Measurements from ENCODE around the gene DCPS. TPM values are rescaled to one million over a fixed set of nuclear protein-coding genes. Genes with fewer than 3 reads are reported as not detected.

The DCPS gene
- total RNA-seq (2014; rRNA removed; shearing (Covaris generic)): 88.9 and 93.1 TPM in 2 replicates

DNA sequence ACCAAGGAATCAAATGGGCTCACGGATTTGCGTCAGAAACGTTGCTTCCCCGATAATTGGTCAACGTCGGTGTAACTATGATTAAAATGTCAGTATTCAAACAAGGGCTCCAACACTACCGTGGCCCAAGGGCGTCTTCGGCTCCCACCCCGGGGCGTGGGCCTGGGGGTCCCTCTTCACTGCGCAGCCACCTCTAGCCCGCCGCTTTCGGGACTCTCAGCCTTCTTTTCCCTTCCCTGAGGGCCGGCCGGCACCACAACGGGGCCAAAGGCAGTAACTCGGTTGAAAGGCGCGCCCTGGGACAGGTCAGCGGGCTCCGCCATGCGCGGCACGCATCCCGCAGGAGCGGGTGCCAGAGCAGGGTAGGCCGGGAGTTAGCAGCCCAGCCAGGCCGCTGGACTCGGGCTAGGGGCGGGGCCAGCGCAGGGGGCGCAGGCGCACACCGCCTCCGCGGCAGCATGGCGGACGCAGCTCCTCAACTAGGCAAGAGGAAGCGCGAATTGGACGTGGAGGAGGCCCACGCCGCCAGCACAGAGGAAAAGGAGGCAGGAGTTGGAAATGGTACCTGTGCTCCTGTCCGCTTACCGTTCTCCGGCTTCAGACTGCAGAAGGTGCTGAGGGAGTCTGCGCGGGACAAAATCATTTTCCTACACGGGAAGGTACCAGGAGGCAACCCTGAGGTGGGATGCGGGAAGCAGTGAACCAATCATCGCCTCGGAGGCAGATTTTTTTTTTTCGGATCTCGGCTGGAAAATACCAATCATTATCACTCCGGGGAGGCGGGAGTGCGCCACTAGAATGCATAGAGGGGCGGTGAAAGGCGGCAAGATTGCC is at the start of gene DCPS:
DCPS (plus strand) TSS at position 438 of the 834 bp plus-strand sequence; CDS start at position 459, 21 bp downstream.

GRCh38 chr11:126268708-126269579 is 34.9 kb upstream of the DCPS start, which contains the start of the genes FOXRED1 and SRPRA:
TSS of gene FOXRED1 (plus strand) at chr11:126269154. CDS start at chr11:126269207, 53 bp downstream.
TSS of gene SRPRA (minus strand) at chr11:126268895. CDS start at chr11:126268804, 91 bp downstream.

GRCh38 chr11:126282736-126283591 is 20.9 kb upstream of the DCPS start, which contains the start of gene TIRAP:
TSS of gene TIRAP (plus strand) at chr11:126283093. CDS start at chr11:126290895, 7,802 bp downstream.

GRCh38 chr11:126355324-126355925 is 51.6 kb downstream of the DCPS start, which contains the start of gene ST3GAL4:
TSS of gene ST3GAL4 (plus strand) at chr11:126355686. CDS start at chr11:126406156, 50,470 bp downstream.

Small RNA genes lying within 50 kb of the gene (small RNA-seq; reads per million reads assigned to genes)
- gene AP001318.3: not detected

Other genes with a start within 250 kb of the DCPS start
- gene CDON, start 241.2 kb upstream of the DCPS start, total RNA-seq (2014; rRNA removed; shearing (Covaris generic)): 14.0 and 14.8 TPM in 2 replicates
- 29.7 and 45.2 TPM in 2 replicates for gene RPUSD4, start 92.4 kb upstream of the DCPS start, total RNA-seq (2014; rRNA removed; shearing (Covaris generic))
- gene FAM118B, start 92.3 kb upstream of the DCPS start, total RNA-seq (2014; rRNA removed; shearing (Covaris generic)): 10.2 and 10.3 TPM in 2 replicates
- gene SRPRA, start 35.2 kb upstream of the DCPS start, total RNA-seq (2014; rRNA removed; shearing (Covaris generic)): 139 and 155 TPM in 2 replicates
- gene FOXRED1, start 34.9 kb upstream of the DCPS start, total RNA-seq (2014; rRNA removed; shearing (Covaris generic)): 23.5 and 27.7 TPM in 2 replicates
- 6.8 and 7.7 TPM in 2 replicates for gene TIRAP, start 21.0 kb upstream of the DCPS start, total RNA-seq (2014; rRNA removed; shearing (Covaris generic))
- gene ST3GAL4, start 51.6 kb downstream of the DCPS start, total RNA-seq (2014; rRNA removed; shearing (Covaris generic)): 307 and 354 TPM in 2 replicates